Cerebellar cortex (tissue), 1 donor: ENCODE measurements around the gene FAM117A.

Experiments
- DNase-seq: peaks from one replicate; pipeline ENCODE4 v3.0.0-alpha.2; 2015; ENCODE audit warnings: low spot score

Gene FAM117A

GRCh38 chr17:49707608-49708514 is 56.1 kb downstream of the FAM117A start, which contains the start of gene SLC35B1:
Gene SLC35B1 (minus strand): TSS chr17:49707964. CDS start chr17:49707833, 131 bp downstream.
- DNase-seq: peak; percentile 99

GRCh38 chr17:49707246-49707607 is 56.7 kb downstream of the FAM117A start:
- no peak for DNase-seq

- no peak for DNase-seq
Measured at GRCh38 chr17:49705254-49705653, 58.7 kb downstream of the FAM117A start.

- DNase-seq: peak; percentile 92
Measured at GRCh38 chr17:49703557-49704277, 60.2 kb downstream of the FAM117A start.

- DNase-seq: no peak
Measured at GRCh38 chr17:49700960-49701359, 63.0 kb downstream of the FAM117A start.

- no peak for DNase-seq
Measured at GRCh38 chr17:49699966-49700575, 63.9 kb downstream of the FAM117A start.

- DNase-seq: no peak
Measured at GRCh38 chr17:49698005-49698404, 65.9 kb downstream of the FAM117A start.

- no peak for DNase-seq
Measured at GRCh38 chr17:49696233-49696761, 67.6 kb downstream of the FAM117A start.

- no peak for DNase-seq
Measured at GRCh38 chr17:49695698-49696232, 68.2 kb downstream of the FAM117A start.

- peak; percentile 84 for DNase-seq
Measured at GRCh38 chr17:49694847-49695697, 68.9 kb downstream of the FAM117A start.

GRCh38 chr17:49692751-49693150 is 71.2 kb downstream of the FAM117A start:
- no peak for DNase-seq

- DNase-seq: peak; percentile 77
Measured at GRCh38 chr17:49691677-49692191, 72.2 kb downstream of the FAM117A start.

- DNase-seq: peak; percentile 72
Measured at GRCh38 chr17:49691086-49691676, 72.8 kb downstream of the FAM117A start.

- peak; percentile 79 for DNase-seq
Measured at GRCh38 chr17:49690256-49690655, 73.7 kb downstream of the FAM117A start.

- DNase-seq: no peak
Measured at GRCh38 chr17:49688848-49689247, 75.1 kb downstream of the FAM117A start.

GRCh38 chr17:49687878-49688491 is 75.9 kb downstream of the FAM117A start:
- no peak for DNase-seq

- no peak for DNase-seq
Measured at GRCh38 chr17:49681106-49681979, 82.6 kb downstream of the FAM117A start.

GRCh38 chr17:49680314-49680713 is 83.6 kb downstream of the FAM117A start:
- DNase-seq: peak; percentile 92
